Measurements from ENCODE around the gene SLC46A3. TPM values are rescaled to one million over a fixed set of nuclear protein-coding genes. Genes with fewer than 3 reads are reported as not detected.
"Not testable (repeated sequence)": the region's sequence is repeated elsewhere in the genome, so short reads cannot be mapped to it uniquely, and the experiment has no call there.

Gene SLC46A3
- polyA plus RNA-seq, 3 donors from 2014 or later: 15.7 to 28.8 (median 26.7) TPM

DNA sequence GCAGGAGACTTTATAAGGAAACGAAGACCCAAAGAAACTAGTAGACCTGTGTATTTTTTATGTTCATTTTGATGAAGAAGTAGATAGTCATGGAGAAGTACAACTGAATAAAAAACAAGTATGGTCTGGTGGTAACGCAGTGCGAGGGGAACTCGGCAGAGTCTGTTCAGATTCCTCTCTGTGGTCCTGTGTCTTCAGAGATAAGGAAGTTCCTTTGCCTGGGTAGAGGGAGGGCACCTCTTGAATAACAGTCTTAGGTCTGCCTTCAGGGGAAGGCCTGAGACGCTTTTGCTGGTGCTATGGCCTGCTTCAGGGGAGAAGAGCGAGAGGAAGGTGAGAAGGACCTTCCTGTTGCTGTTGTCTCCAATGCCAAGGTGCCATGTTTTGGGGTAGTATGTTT is 25.9 kb upstream of the SLC46A3 start:
- no peak for DNase-seq
- no peaks in the 10 kb centered on the region for H3K36me3 Mint-ChIP-seq
- H3K9me3 Mint-ChIP-seq: no peaks in the 10 kb centered on the region
- H3K27ac Mint-ChIP-seq: no peak overlapping the region
- no peaks in the 10 kb centered on the region for H3K4me1 Mint-ChIP-seq
- H3K27me3 Mint-ChIP-seq (ENCODE audit: low read depth in 3 of 3): peaks cover 2 to 9% (median 7%) of the 10 kb centered on the region in 3 donors
- H3K4me3 Mint-ChIP-seq: no peak overlapping the region

DNA sequence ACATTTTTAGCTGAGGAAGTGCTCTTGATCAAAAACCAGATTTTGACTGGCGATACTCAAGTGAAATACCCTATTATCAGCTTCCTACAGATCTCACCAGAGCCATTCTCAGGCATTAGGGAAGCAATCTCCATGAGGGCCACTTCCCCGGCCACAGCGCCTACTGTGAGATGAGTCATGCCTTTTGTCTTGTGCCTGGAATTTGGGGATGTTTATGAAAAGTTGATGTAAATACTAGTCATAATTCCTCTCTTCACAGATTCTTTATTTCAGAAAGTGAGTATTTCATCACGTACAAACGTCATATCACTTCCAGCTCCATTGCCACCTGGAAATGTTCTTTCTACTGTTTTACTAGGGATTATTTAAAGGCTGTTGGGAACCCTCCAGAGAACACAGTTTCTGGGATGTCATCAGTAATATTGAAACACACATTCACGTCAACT is 25.3 kb upstream of the SLC46A3 start:
- no peaks in the 10 kb centered on the region for H3K4me1 Mint-ChIP-seq
- no peak overlapping the region for H3K27ac Mint-ChIP-seq
- H3K4me3 Mint-ChIP-seq: no peak overlapping the region
- DNase-seq: no peak
- H3K9me3 Mint-ChIP-seq: no peaks in the 10 kb centered on the region
- H3K27me3 Mint-ChIP-seq (ENCODE audit: low read depth in 3 of 3): peaks cover 3 to 7% (median 5%) of the 10 kb centered on the region in 3 donors
- no peaks in the 10 kb centered on the region for H3K36me3 Mint-ChIP-seq

DNA sequence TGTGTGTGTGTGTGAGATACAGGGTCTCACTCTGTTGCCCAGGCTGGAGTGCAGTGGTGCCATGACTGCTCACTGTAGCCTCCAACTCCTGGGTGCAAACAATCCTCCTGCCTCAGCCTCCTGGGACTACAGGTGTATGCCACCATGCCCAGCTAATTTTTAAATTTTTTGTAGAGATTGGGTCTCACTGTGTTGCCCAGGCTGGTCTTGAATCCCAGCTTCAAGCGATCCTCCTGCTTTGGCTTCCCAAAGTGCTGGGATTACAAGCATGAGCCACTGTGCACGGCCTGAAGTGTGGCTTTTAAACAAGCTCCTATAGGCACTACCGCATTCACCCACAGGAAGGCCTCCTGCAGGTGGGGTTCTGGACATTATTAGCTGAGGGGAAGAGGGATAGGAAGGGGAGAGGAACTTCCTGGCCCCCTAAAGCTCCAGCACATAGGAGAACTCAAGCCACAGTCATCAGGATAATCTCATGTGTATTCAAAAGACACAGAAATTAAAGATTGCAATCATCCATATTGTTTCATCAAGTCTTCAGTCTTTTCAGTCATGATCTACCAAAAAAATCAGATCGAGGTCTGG is 24.8 kb upstream of the SLC46A3 start:
- no peaks in the 10 kb centered on the region for H3K4me1 Mint-ChIP-seq
- H3K9me3 Mint-ChIP-seq: no peaks in the 10 kb centered on the region
- peaks cover 5 to 10% (median 5%) of the 10 kb centered on the region in 3 donors for H3K27me3 Mint-ChIP-seq (ENCODE audit: low read depth in 3 of 3)
- H3K4me3 Mint-ChIP-seq: no peak overlapping the region
- H3K27ac Mint-ChIP-seq: no peak overlapping the region
- no peaks in the 10 kb centered on the region for H3K36me3 Mint-ChIP-seq
- no peak for DNase-seq

DNA sequence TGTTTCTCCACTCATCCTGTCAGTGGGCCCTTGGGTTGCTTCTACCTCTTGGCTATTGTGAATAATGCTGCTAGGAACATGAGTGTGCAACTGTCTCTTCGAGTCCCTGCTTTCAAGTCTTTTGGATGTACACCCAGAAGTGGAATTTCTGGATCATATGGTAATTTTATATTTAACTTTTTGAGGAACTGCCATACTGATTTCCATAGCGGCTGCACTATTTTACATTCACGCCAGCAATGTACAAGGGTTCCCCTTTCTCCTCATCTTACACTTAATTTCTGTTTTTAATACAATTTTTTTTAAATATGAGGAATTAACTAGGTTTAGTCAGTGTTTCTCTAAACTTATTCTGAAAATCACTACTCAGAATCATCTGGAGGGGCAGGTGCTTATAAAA is 24.2 kb upstream of the SLC46A3 start:
- no peak overlapping the region for H3K27ac Mint-ChIP-seq
- H3K36me3 Mint-ChIP-seq: no peaks in the 10 kb centered on the region
- H3K27me3 Mint-ChIP-seq (ENCODE audit: low read depth in 3 of 3): peaks cover 5 to 10% (median 7%) of the 10 kb centered on the region in 3 donors
- no peak overlapping the region for H3K4me3 Mint-ChIP-seq
- H3K4me1 Mint-ChIP-seq: no peaks in the 10 kb centered on the region
- no peaks in the 10 kb centered on the region for H3K9me3 Mint-ChIP-seq
- DNase-seq: no peak

DNA sequence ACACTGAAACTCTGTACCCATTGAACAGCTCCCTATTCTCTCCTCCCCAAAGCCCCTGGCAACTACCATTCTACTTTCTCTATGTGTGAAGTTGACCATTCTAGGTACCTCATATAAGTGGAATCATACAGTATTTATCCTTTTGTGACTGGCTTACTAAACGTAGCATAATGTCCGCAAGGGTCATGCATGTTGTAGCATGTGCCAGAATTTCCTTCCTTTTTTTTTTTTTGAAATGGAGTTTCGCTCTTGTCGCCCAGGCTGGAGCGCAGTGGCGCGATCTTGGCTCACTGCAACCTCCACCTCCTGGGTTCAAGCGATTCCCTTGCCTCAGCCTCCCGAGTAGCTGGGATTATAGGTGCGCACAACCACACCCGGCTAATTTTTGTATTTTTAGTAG is 23.7 kb upstream of the SLC46A3 start:
- not testable (repeated sequence) for H3K36me3 Mint-ChIP-seq; H3K4me3 Mint-ChIP-seq; H3K4me1 Mint-ChIP-seq; DNase-seq; H3K27ac Mint-ChIP-seq; H3K9me3 Mint-ChIP-seq; H3K27me3 Mint-ChIP-seq (ENCODE audit: low read depth in 3 of 3)

DNA sequence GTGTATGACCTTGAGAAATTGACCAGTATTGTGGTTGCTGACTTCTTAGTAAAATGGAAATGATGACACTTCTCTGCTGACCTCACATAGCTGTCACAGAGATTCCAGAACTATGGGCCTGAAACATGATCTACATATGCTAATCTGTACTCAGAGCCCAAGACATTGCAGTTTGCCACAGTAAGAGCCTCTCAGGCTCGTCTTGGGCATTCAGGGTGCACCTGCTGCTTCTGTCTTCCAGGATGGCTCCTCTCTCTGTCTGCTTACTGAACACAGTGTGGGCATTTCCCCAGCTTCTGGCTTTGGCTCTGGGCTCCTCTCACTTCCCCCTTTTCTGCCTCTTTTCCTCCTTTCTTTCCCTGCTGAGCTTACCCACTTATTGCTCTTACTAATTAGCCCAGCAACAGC is 22.3 kb upstream of the SLC46A3 start:
- Mint-ChIP-seq H3K4me1 (no peaks in the 10 kb centered on the region), H3K27me3 (ENCODE audit: low read depth in 3 of 3) (peaks cover 4 to 10% (median 5%) of the 10 kb centered on the region in 3 donors), H3K4me3 (no peak overlapping the region), H3K9me3 (no peaks in the 10 kb centered on the region), H3K36me3 (no peaks in the 10 kb centered on the region), H3K27ac (no peak overlapping the region)
- DNase-seq: no peak

DNA sequence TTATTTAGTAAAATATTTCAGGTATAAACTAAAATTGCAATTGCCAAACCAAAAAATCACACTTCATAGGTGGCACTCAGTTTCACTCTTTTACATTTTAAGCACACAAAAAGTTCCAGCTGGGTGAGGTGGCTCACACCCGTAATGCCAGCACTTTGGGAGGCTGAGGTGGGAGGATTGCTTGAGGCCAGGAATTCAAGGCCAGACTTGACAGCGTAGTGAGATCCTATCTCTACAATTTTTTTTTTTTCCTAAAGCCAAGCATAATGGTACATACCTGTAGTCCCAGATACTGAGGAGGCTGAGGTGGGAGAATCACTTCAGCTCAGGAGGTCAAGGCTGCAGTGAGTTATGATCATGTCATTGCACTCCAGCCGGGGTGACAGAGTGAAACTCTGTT is 20.6 kb upstream of the SLC46A3 start:
- Mint-ChIP-seq H3K4me3 (no peak overlapping the region), H3K27ac (no peak overlapping the region), H3K9me3 (no peaks in the 10 kb centered on the region), H3K27me3 (ENCODE audit: low read depth in 3 of 3) (peaks cover 2 to 10% (median 3%) of the 10 kb centered on the region in 3 donors), H3K4me1 (no peaks in the 10 kb centered on the region), H3K36me3 (no peaks in the 10 kb centered on the region)
- DNase-seq: no peak

DNA sequence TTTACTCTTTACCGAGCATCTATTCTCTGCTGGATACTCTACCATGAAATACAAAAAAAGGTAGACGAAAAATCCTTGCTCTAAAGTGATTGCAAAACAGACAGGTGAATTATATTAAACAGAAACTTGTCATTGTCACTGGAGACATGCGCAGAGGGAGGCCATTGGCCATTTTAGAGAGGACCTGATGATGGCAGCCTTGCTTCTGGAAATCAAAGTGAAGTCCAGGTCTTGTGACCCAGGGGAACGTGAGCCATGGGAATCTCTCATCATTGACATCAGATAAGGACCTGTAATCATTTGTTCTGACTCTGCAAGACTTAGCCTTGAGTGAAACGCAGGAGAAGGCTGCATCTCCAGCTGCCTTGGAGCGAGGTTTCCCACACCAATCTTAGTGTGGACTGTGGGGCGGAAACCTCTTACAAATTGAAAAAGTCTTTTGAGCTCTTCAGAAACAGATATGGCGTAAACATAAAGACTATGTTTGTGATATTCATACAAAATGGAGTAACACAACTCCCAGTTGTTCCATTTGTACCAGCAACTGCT is 16.8 kb upstream of the SLC46A3 start:
- DNase-seq: no peak
- H3K27me3 Mint-ChIP-seq (ENCODE audit: low read depth in 3 of 3): peaks cover 2 to 17% (median 3%) of the 10 kb centered on the region in 3 donors

DNA sequence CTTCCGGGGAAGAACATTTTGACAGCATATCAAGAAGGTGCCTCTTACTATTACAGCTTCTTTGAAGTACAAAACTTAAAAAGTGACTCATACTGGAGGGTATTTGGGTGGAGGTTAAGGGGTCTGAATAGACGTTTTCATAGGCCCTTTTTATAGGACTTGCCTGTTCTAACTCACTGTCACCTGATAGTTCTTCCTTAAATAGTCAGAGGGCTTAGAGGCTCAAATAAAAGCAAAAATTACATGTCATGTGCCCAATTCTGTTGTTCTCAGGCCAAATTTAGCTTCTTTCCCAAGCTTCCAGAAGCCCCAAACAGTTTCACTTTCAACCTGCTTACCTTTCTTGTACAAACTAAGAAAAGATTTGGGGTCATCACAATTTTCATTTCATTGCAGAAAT is 16.1 kb upstream of the SLC46A3 start:
- DNase-seq: no peak
- no peaks in the 10 kb centered on the region for H3K4me1 Mint-ChIP-seq
- no peak overlapping the region for H3K27ac Mint-ChIP-seq
- H3K4me3 Mint-ChIP-seq: no peak overlapping the region
- H3K36me3 Mint-ChIP-seq: no peaks in the 10 kb centered on the region
- peaks cover 2 to 16% (median 3%) of the 10 kb centered on the region in 3 donors for H3K27me3 Mint-ChIP-seq (ENCODE audit: low read depth in 3 of 3)
- H3K9me3 Mint-ChIP-seq: no peaks in the 10 kb centered on the region

More for the DNA sequence above, 16.8 kb upstream of the SLC46A3 start:
- Mint-ChIP-seq H3K9me3 (no peaks in the 10 kb centered on the region), H3K36me3 (no peaks in the 10 kb centered on the region), H3K4me3 (no peak overlapping the region), H3K4me1 (no peaks in the 10 kb centered on the region), H3K27ac (no peak overlapping the region)

DNA sequence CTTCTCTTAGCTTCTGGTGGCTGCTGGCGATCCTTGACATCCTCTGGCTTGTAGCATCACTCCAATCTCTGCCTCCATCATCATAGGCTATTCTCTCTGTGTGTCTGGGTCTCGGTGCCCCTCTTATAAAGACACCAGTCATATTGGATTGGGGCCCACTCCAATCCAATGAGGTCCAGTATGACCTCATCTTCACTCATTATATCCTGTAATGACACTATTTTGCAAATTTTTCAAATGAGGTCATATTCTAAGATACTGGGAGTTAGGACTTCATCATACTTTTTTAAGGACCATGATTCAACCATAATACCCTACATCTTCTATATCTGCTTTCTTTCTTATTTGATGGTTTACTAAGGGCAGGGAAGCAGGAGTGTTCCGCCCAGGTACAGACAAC is 12.0 kb upstream of the SLC46A3 start:
- Mint-ChIP-seq H3K27me3 (ENCODE audit: low read depth in 3 of 3) (peaks cover 0 to 23% (median 2%) of the 10 kb centered on the region in 3 donors), H3K27ac (no peak overlapping the region), H3K4me3 (no peak overlapping the region), H3K36me3 (no peaks in the 10 kb centered on the region), H3K4me1 (no peaks in the 10 kb centered on the region), H3K9me3 (no peaks in the 10 kb centered on the region)
- DNase-seq: no peak

DNA sequence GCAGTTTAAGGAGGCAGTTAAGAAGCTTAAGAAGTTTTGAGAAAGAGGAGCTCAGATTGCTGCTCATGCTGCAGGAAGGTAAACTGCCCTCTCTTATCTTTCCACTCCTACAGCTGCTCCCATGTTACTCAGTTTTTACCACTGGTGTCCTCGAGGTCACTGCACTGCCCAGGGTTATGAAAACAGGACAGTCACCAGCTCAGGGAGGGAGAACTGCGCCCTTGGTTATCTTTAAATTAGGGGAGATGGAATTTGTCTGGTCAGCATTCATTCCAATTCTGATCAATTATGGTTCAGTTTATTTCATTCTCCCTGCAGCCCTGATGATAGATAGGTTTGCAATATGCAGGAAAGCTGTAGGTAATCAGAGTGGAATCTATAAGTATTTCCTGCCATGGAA is 10.8 kb upstream of the SLC46A3 start:
- H3K9me3 Mint-ChIP-seq: no peaks in the 10 kb centered on the region
- H3K27ac Mint-ChIP-seq: no peak overlapping the region
- DNase-seq: no peak
- no peaks in the 10 kb centered on the region for H3K4me1 Mint-ChIP-seq
- H3K27me3 Mint-ChIP-seq (ENCODE audit: low read depth in 3 of 3): peaks cover 0 to 23% (median 3%) of the 10 kb centered on the region in 3 donors
- H3K36me3 Mint-ChIP-seq: no peaks in the 10 kb centered on the region
- H3K4me3 Mint-ChIP-seq: no peak overlapping the region

DNA sequence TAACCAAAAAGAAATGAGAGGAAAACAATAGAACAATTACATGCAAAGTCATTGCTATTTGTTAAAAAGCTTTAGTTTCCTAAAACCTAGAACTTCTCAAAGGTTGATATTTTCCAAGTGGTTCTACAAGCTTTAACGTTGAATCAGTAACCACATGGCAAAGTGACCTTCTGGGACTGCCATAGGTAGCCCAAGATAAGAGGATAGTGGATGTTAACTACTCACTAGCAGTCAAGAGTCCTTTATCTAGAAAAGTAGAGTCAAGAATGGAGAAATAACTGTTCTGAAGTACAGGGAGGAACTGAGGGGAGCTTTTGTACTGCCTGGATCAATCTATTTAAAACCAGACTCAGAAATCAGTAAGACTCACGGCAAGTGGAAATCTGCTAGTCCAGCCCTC is 9.9 kb upstream of the SLC46A3 start:
- Mint-ChIP-seq H3K27ac (no peak overlapping the region), H3K9me3 (no peaks in the 10 kb centered on the region), H3K27me3 (ENCODE audit: low read depth in 3 of 3) (peaks cover 0 to 26% (median 7%) of the 10 kb centered on the region in 3 donors), H3K4me3 (no peak overlapping the region), H3K36me3 (no peaks in the 10 kb centered on the region), H3K4me1 (no peaks in the 10 kb centered on the region)
- no peak for DNase-seq

DNA sequence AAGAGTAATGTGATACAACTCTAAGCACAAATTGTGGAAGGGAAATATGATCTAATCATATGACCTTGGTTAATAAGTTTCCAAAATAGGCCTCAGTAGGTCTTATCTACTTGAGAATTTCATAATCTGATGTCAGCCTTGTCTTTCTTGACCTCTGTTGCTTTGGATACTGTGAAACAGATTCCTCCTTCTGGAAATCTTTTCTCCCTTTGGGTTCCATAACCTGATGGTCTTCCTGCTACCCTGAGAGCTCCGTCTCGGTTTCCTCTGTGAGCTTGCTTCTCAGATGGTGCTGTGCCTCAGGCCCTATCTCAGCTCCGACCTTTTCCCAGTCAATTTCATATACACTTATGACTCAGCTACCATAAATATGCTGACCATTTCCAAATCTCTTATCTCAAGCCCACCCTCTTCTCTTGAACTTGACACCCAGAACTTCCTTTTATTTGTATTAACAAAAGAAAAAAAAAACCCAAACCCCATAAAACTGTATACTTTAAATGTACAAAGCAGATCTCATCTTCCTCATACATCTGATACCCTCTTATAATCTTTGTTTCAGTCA is 6.4 kb upstream of the SLC46A3 start:
- no peaks in the 10 kb centered on the region for H3K4me1 Mint-ChIP-seq
- H3K27me3 Mint-ChIP-seq (ENCODE audit: low read depth in 3 of 3): peaks cover 2 to 12% (median 7%) of the 10 kb centered on the region in 3 donors
- H3K4me3 Mint-ChIP-seq: no peak overlapping the region
- no peak for DNase-seq
- no peaks in the 10 kb centered on the region for H3K36me3 Mint-ChIP-seq
- no peaks in the 10 kb centered on the region for H3K9me3 Mint-ChIP-seq
- H3K27ac Mint-ChIP-seq: no peak overlapping the region

DNA sequence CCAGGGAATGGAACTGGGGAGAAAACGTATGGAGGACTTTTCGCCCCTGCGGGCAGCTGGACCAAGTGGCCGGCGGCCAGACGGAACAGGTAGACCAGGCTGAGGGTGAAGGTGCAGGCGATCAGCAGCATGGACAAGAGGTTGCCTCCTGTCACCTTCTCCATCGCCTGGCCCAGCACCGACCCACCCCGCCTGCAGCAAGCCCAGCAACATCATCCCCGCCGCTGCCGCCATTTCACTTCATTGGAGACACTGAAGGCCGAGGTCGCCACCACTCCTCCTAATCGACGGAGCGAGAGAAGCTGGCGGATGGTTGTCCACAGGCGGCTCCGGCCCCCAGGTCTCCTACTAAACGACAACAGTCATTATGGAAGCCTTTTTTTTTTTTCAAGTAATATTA is 5.0 kb upstream of the SLC46A3 start:
- DNase-seq: no peak
- Mint-ChIP-seq H3K4me1 (peaks cover 7 to 10% of the 10 kb centered on the region in 2 donors), H3K36me3 (no peaks in the 10 kb centered on the region), H3K27ac (no peak overlapping the region), H3K9me3 (no peaks in the 10 kb centered on the region), H3K27me3 (ENCODE audit: low read depth in 3 of 3) (peaks cover 5 to 15% (median 7%) of the 10 kb centered on the region in 3 donors), H3K4me3 (no peak overlapping the region)

All from immature natural killer cell (primary cell).